Measurements from ENCODE around the gene IL17RE.
"Not testable (repeated sequence)": the region's sequence is repeated elsewhere in the genome, so short reads cannot be mapped to it uniquely, and the experiment has no call there.

The IL17RE gene

DNA sequence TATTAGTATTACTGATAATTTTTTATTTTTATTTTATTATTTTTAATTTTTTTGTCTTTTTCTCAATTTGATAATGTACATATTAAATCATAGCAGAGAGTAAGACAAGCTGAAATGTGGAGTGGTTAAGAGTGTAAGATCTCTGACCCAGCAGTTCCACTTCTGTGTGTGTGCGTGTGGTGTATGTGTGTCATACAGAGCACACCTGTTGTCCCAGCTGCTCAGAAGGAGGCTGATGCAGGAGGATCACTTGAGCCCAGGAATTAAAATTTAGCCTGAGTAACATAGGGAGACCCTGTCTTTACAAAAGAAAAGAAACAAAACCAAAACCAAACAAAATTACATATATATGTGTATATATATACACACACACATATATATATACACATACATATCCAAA is 21.2 kb upstream of the IL17RE start:
- no peak for DNase-seq (ENCODE audit: low read depth in 3 of 3)

- no peak for DNase-seq (ENCODE audit: low read depth in 3 of 3)
Observed at GRCh38 chr3:9883706-9884554, 18.7 kb upstream of the IL17RE start.

- DNase-seq (ENCODE audit: low read depth in 3 of 3), result no peak
Observed at GRCh38 chr3:9884555-9885165, 18.0 kb upstream of the IL17RE start.

DNA sequence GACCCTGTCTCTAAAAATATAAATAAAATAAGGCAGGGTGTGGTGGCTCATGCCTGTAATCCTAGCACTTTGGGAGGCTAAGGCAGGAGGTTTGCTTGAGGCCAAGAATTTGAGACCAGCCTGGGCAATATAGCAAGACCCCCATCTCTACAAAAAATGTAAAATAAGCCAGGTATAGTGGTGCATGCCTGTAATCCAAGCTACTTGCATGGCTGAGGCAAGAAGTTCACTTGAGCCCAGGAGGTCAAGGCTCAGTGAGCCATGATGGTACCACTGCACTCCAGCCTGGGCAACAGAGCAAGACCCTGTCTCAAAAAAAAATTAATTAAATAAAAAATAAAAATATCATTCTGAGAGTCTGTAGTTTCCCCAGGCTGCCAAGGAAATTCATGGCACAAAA is 16.3 kb upstream of the IL17RE start:
- no peak for DNase-seq (ENCODE audit: low read depth in 3 of 3)

DNA sequence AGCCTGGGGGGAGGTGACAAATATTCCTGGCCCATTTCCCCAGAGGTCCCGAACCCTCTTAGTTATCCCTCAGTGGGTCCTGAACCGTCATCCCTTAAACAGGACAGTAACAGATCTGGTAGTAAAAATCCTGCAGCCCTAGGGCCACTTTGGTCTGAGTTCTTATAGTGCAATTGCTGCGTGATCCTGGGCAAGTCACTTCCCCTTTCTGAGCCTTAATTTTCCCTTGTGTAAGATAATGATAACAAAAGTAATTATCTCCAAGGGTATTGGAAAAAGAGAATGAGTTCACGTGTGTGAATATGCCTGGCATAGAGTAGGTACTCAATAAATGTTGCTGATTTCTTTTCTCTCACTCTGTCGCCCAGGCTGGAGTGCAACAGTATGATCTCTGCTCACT is 15.2 kb upstream of the IL17RE start:
- DNase-seq (ENCODE audit: low read depth in 3 of 3), result no peak

- DNase-seq (ENCODE audit: low read depth in 3 of 3), result no peak
Observed at GRCh38 chr3:9888540-9888939, 14.1 kb upstream of the IL17RE start.

GRCh38 chr3:9889405-9889804 is 13.2 kb upstream of the IL17RE start:
- no peak for DNase-seq (ENCODE audit: low read depth in 3 of 3)

GRCh38 chr3:9890249-9891071 is 12.2 kb upstream of the IL17RE start, which contains the start of gene JAGN1:
JAGN1 (plus strand) TSS chr3:9890610; CDS start chr3:9890723, 113 bp downstream.
- DNase-seq (ENCODE audit: low read depth in 3 of 3), result peak; percentile 79 to 85 (median 83)

DNA sequence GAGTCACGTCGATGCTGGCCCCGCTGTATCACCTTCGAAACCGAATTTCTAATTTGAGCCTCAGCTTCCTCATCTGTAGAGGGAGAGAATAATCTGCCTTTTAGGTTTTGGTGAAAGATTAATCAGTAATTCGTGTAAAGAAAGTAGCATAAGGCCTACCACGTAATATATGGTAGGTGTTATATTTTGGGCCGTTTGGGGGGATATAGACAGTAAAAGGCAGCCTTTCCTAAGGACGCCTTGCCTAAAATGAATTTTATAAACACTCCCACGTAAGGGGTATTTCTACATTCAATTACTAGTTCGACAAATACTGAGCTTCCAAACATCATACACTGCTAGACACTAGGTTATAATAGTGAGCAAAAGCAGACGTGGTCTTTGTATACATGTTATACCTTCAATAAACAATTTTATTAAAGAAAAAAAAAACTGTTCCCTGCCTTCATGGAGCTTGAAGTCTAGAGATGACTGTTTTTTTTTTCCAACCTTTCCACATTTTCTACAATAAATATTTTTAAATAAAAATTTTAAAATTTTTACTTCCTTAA is 11.5 kb upstream of the IL17RE start:
- DNase-seq (ENCODE audit: low read depth in 3 of 3), result no peak

- DNase-seq (ENCODE audit: low read depth in 3 of 3), result no peak
Observed at GRCh38 chr3:9893739-9894138, 8.9 kb upstream of the IL17RE start.

GRCh38 chr3:9895715-9896114 is 6.9 kb upstream of the IL17RE start:
- DNase-seq (ENCODE audit: low read depth in 3 of 3), result not testable (repeated sequence)

- not testable (repeated sequence) for DNase-seq (ENCODE audit: low read depth in 3 of 3)
Observed at GRCh38 chr3:9896755-9897407, 5.8 kb upstream of the IL17RE start.

DNA sequence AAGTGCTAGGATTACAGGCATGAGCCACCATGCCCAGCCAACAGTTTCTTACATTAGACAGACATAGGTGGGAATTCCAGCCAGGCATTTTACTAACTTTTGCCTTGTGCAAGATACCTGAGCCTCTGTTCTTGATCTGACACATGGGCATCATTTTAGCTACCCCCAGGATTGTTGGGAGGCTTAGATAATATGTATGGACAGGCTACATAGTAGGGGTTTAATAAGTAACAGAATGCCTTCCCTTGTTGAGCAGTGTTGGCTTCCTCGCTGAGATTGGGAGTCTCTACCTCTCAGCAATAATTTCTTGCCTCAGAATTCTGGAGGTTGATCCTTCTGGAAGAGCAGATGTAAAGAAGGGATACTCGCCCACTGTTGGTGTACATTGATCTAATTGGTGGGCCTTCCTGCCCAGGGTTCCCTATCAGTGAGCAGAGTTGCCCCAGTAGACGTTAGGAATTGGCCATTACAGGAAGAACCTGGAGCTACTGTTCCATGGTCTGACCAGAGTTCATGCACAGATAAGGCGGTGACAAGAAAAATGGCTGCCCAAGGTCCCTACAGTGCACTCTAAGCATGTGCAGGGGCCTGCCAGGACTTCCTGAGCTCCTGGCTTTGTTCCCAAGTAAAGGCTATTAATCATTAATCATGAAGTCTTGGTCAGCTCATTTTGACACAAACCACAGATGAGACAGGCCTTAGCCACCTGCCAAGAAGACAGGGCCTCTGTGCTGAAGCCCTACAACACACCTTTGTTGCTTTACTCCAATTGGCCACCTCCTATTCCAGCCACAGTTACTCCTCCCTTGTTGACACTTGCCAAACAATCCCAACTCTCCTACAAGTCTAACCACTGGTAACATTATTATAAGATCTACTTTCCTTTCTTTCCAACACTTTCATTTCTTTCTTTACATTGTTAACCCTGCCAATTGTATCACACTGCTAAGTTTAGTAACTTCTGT is 5.0 kb upstream of the IL17RE start:
- DNase-seq (ENCODE audit: low read depth in 3 of 3), result no peak

GRCh38 chr3:9898467-9899241 is 4.0 kb upstream of the IL17RE start:
- no peak for DNase-seq (ENCODE audit: low read depth in 3 of 3)

DNA sequence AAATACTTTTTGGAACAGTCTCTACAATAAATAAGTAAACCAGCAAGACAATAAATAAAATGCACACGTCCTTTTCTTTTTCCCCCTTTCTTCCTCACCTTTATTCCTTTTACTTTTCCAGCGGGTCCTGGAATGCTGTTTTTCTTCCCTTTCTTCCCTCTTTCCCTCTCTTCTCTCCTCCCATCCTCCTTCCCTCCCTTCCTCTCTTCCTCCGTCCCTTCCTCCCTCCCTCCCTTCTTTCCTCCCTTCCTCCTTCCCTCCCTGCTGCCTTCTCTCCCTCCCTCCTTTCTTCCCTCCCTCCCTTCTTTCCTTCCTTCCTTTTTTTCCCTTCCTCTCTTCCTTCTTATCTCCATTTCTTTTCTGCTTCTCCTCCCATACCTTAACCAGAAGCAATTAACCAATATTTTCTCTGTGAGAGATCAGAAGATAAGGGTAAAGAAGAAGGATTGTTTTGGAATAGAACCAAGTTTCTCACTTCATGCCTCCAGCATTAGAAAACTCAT is 3.3 kb upstream of the IL17RE start:
- DNase-seq (ENCODE audit: low read depth in 3 of 3), result no peak

DNA sequence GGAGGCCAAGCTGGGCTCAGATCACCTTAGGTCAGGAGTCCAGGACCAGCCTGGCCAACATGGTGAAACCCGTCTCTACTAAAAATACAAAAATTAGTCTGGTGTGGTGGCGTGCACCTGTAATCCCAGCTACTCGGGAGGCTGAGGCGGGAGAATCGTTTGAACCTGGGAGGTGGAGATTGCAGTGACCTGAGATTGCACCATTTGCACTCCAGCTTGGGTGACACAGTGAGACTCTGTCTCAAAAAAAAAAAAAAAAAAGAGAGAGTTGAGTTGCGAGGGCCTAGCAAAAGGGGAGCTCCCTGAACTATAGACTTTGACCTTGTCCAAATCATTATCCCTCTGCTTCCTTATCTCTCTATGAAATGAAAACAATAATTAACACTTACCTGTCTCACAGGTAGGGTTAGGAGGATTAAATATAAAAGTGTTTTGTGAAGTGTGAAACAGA is 1.7 kb upstream of the IL17RE start:
- not testable (repeated sequence) for DNase-seq (ENCODE audit: low read depth in 3 of 3)

DNA sequence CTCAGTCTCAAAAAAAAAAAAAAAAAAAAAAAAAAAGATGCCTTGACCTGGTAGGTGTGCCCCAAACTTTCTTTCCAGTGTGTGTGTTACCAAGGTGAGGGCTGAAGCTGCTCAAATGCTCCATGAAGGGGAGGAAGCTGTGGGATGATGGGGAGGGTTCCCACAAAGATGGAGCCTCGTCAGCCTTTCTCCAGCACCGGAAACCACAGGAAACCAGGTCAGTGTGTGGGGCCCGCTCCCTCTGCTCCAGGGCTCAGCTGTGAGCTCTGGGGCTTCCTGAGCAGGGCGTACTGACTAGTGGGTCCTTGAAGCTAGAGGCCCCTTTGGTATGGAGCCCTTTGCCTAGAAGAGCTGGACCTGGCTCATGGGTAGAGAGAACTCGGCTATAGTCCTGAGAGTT is 681 bp upstream of the IL17RE start:
- no peak for DNase-seq (ENCODE audit: low read depth in 3 of 3)

- no peak for DNase-seq (ENCODE audit: low read depth in 3 of 3)
Observed at GRCh38 chr3:9903238-9903624, 583 bp downstream of the IL17RE start.

DNA sequence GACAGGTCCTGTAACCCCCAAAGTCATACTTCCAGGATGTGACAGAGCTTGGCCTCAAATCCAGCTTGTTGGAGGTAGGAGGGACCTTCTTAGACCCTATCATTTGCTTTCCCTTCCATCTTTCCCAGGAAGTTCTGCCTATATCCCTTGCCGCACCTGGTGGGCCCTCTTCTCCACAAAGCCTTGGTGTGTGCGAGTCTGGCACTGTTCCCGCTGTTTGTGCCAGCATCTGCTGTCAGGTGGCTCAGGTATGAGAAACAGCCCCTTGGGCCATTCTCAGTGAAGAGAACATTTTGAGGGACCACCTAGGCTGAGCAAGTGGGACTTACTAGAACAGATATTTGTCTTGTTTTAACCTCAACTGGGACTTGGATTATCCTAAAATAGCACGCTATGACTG is 1.3 kb downstream of the IL17RE start:
- no peak for DNase-seq (ENCODE audit: low read depth in 3 of 3)

All from stimulated activated CD4-positive, alpha-beta T cell treated with anti-CD3 and anti-CD28 coated beads, TNF-alpha, amount 100 ng/mL, for 48 hours (primary cell).